ENCODE results near the gene CYP1A2. TPM values are rescaled to one million over a fixed set of nuclear protein-coding genes. Genes with fewer than 3 reads are reported as not detected.

Gene CYP1A2
- total RNA-seq, 2 donors from 2014 or later, result not detected

DNA sequence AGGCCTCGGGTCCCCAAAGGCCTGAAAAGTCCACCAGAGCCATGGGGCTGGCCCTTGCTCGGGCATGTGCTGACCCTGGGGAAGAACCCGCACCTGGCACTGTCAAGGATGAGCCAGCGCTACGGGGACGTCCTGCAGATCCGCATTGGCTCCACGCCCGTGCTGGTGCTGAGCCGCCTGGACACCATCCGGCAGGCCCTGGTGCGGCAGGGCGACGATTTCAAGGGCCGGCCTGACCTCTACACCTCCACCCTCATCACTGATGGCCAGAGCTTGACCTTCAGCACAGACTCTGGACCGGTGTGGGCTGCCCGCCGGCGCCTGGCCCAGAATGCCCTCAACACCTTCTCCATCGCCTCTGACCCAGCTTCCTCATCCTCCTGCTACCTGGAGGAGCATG, 1.2 kb downstream of the CYP1A2 start:
- Mint-ChIP-seq H3K27ac (no peak overlapping the region), H3K4me3 (no peak overlapping the region), H3K4me1 (peaks cover 4% of the 10 kb centered on the region), H3K27me3 (ENCODE audit: insufficient read depth) (peaks cover 13% of the 10 kb centered on the region), H3K9me3 (no peaks in the 10 kb centered on the region), H3K36me3 (ENCODE audit: low read depth) (no peaks in the 10 kb centered on the region)
- Histone ChIP-seq H3K27me3 (ENCODE audit: control insufficient read depth, insufficient read depth, low read length, poor library complexity, severe bottlenecking) (peaks cover 7% of the 10 kb centered on the region), H3K4me1 (ENCODE audit: control insufficient read depth, insufficient read depth, low read length) (peaks cover 4% of the 10 kb centered on the region), H3K9me3 (ENCODE audit: control insufficient read depth, low read length) (no peaks in the 10 kb centered on the region), H3K36me3 (ENCODE audit: control insufficient read depth, insufficient read depth, low read length) (no peaks in the 10 kb centered on the region), H3K27ac (ENCODE audit: low read depth, low read length) (no peak overlapping the region), H3K9ac (ENCODE audit: extremely low read depth, low read length, poor library complexity, severe bottlenecking) (no peak overlapping the region), H3K4me3 (ENCODE audit: low read length) (no peak overlapping the region)
- 94 to 97% methylated on average over 14 to 20 of the region's 20 CpGs for WGBS, 2 experiments (ENCODE audit: insufficient coverage in 1 of 2, insufficient read length in 1 of 2)
- TF ChIP-seq, protein P1, sequence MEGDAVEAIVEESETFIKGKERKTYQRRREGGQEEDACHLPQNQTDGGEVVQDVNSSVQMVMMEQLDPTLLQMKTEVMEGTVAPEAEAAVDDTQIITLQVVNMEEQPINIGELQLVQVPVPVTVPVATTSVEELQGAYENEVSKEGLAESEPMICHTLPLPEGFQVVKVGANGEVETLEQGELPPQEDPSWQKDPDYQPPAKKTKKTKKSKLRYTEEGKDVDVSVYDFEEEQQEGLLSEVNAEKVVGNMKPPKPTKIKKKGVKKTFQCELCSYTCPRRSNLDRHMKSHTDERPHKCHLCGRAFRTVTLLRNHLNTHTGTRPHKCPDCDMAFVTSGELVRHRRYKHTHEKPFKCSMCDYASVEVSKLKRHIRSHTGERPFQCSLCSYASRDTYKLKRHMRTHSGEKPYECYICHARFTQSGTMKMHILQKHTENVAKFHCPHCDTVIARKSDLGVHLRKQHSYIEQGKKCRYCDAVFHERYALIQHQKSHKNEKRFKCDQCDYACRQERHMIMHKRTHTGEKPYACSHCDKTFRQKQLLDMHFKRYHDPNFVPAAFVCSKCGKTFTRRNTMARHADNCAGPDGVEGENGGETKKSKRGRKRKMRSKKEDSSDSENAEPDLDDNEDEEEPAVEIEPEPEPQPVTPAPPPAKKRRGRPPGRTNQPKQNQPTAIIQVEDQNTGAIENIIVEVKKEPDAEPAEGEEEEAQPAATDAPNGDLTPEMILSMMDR (conservative IDR thresholded peaks at IDR 0.05), result no peak
- no peak for DNase-seq

DNA sequence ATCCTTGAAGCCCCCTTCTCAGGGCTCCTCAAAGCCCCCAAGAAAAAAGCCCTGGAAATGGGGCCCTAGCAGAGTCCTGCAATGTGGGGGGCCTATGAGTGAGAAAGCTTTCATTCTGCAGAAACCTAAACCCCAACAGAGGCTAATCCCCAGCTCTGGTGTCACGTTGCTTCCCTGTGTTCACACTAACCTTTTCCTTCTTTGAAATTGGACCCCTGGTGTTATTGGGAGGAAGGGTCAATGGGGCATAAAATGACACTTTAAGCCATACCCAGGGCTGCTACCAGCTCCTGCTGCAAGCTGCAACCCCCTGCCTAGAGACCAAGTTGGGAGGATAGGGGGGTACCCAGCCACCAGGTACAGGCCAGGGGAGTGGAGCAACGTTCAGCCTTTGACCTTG, 2.1 kb downstream of the CYP1A2 start:
- Histone ChIP-seq H3K9ac (ENCODE audit: extremely low read depth, low read length, poor library complexity, severe bottlenecking) (no peak overlapping the region), H3K4me1 (ENCODE audit: control insufficient read depth, insufficient read depth, low read length) (peaks cover 4% of the 10 kb centered on the region), H3K4me3 (ENCODE audit: low read length) (no peak overlapping the region), H3K36me3 (ENCODE audit: control insufficient read depth, insufficient read depth, low read length) (no peaks in the 10 kb centered on the region), H3K27me3 (ENCODE audit: control insufficient read depth, insufficient read depth, low read length, poor library complexity, severe bottlenecking) (peaks cover 4% of the 10 kb centered on the region), H3K9me3 (ENCODE audit: control insufficient read depth, low read length) (no peaks in the 10 kb centered on the region), H3K27ac (ENCODE audit: low read depth, low read length) (no peak overlapping the region)
- no peaks in the 10 kb centered on the region for H3K9me3 Mint-ChIP-seq
- TF ChIP-seq, protein P1 (conservative IDR thresholded peaks at IDR 0.05), result no peak
- H3K27ac Mint-ChIP-seq, result no peak overlapping the region
- H3K4me1 Mint-ChIP-seq, result peaks cover 4% of the 10 kb centered on the region
- no peak overlapping the region for H3K4me3 Mint-ChIP-seq
- H3K27me3 Mint-ChIP-seq (ENCODE audit: insufficient read depth), result peaks cover 11% of the 10 kb centered on the region
- no peak for DNase-seq
- H3K36me3 Mint-ChIP-seq (ENCODE audit: low read depth), result no peaks in the 10 kb centered on the region
- 46 to 52% methylated on average over 1 to 2 of the region's 2 CpGs for WGBS, 2 experiments (ENCODE audit: insufficient coverage in 1 of 2, insufficient read length in 1 of 2)

DNA sequence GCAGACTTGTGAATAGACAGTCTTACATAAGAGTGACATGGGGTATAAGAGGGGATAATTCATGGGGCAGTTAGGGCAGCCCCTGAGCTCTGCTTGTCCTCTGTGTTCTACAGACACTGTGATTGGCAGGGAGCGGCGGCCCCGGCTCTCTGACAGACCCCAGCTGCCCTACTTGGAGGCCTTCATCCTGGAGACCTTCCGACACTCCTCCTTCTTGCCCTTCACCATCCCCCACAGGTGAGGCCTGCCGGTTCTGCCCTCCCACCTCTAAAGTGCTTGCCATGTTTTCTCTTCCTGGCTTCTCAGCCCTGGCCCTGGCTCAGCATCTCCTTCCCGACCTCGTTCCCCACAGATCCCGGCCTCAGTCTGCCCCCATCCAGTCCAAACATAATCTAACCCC, 3.4 kb downstream of the CYP1A2 start:
- H3K27ac ChIP-seq (ENCODE audit: low read depth, low read length), result no peak overlapping the region
- no peak overlapping the region for H3K27ac Mint-ChIP-seq

More for the DNA sequence above, 3.4 kb downstream of the CYP1A2 start:
- peaks cover 5% of the 10 kb centered on the region for H3K27me3 Mint-ChIP-seq (ENCODE audit: insufficient read depth)
- H3K27me3 ChIP-seq (ENCODE audit: control insufficient read depth, insufficient read depth, low read length, poor library complexity, severe bottlenecking), result no peaks in the 10 kb centered on the region
- TF ChIP-seq, protein P1 (conservative IDR thresholded peaks at IDR 0.05), result no peak
- H3K36me3 Mint-ChIP-seq (ENCODE audit: low read depth), result no peaks in the 10 kb centered on the region
- H3K9ac ChIP-seq (ENCODE audit: extremely low read depth, low read length, poor library complexity, severe bottlenecking), result no peak overlapping the region
- H3K9me3 Mint-ChIP-seq, result no peaks in the 10 kb centered on the region
- no peak overlapping the region for H3K4me3 ChIP-seq (ENCODE audit: low read length)
- H3K4me1 Mint-ChIP-seq, result peaks cover 4% of the 10 kb centered on the region
- 81 to 87% methylated on average over 6 to 8 of the region's 8 CpGs for WGBS, 2 experiments (ENCODE audit: insufficient coverage in 1 of 2, insufficient read length in 1 of 2)
- H3K4me3 Mint-ChIP-seq, result no peak overlapping the region
- no peak for DNase-seq
- H3K4me1 ChIP-seq (ENCODE audit: control insufficient read depth, insufficient read depth, low read length), result peaks cover 4% of the 10 kb centered on the region
- H3K9me3 ChIP-seq (ENCODE audit: control insufficient read depth, low read length), result no peaks in the 10 kb centered on the region
- no peaks in the 10 kb centered on the region for H3K36me3 ChIP-seq (ENCODE audit: control insufficient read depth, insufficient read depth, low read length)
